HG02678 (cell line): Measurements from ENCODE around the gene CCL11.

Source experiments
- ATAC-seq: cut with Tn5 transposase; IDR thresholded peaks from one replicate; pipeline ENCODE4 v1.9.1; 2021; ENCODE audit warnings: mild to moderate bottlenecking, moderate library complexity; ENCODE audit not compliant: unreplicated experiment

The CCL11 gene

GRCh38 chr17:34257299-34257985 lies 28.1 kb upstream of the CCL11 start:
- no peak for ATAC-seq

- no peak for ATAC-seq
Observed at GRCh38 chr17:34257986-34258326, 27.6 kb upstream of the CCL11 start.

GRCh38 chr17:34259146-34259545 lies 26.4 kb upstream of the CCL11 start:
- no peak for ATAC-seq

GRCh38 chr17:34260861-34261260 lies 24.7 kb upstream of the CCL11 start:
- no peak for ATAC-seq

GRCh38 chr17:34261568-34262337 lies 23.8 kb upstream of the CCL11 start:
- ATAC-seq: no peak

- no peak for ATAC-seq
Observed at GRCh38 chr17:34265711-34266110, 19.8 kb upstream of the CCL11 start.

- ATAC-seq: no peak
Observed at GRCh38 chr17:34269969-34270368, 15.6 kb upstream of the CCL11 start, which contains the start of gene CCL7. Gene CCL7 (plus strand): TSS chr17:34270221. CDS start chr17:34270291, 70 bp downstream.

- ATAC-seq: no peak
Observed at GRCh38 chr17:34275881-34276280, 9.7 kb upstream of the CCL11 start.

GRCh38 chr17:34276826-34277225 lies 8.7 kb upstream of the CCL11 start:
- no peak for ATAC-seq

- ATAC-seq: no peak
Observed at GRCh38 chr17:34283571-34283970, 2.0 kb upstream of the CCL11 start.

GRCh38 chr17:34287875-34288274 lies 2.3 kb downstream of the CCL11 start:
- no peak for ATAC-seq

- ATAC-seq: no peak
Observed at GRCh38 chr17:34290586-34290985, 5.0 kb downstream of the CCL11 start.

GRCh38 chr17:34291721-34292348 lies 6.3 kb downstream of the CCL11 start:
- ATAC-seq: no peak

GRCh38 chr17:34299027-34299426 lies 13.5 kb downstream of the CCL11 start:
- ATAC-seq: no peak

GRCh38 chr17:34299956-34300577 lies 14.5 kb downstream of the CCL11 start:
- no peak for ATAC-seq

GRCh38 chr17:34300652-34301370 lies 15.3 kb downstream of the CCL11 start:
- ATAC-seq: no peak

- ATAC-seq: no peak
Observed at GRCh38 chr17:34301986-34302385, 16.4 kb downstream of the CCL11 start.

- no peak for ATAC-seq
Observed at GRCh38 chr17:34302636-34303035, 17.1 kb downstream of the CCL11 start.

- ATAC-seq: no peak
Observed at GRCh38 chr17:34303606-34304005, 18.1 kb downstream of the CCL11 start.

GRCh38 chr17:34305061-34305460 lies 19.5 kb downstream of the CCL11 start:
- ATAC-seq: no peak

- no peak for ATAC-seq
Observed at GRCh38 chr17:34305606-34306005, 20.1 kb downstream of the CCL11 start.
